GM21723 (cell line): ENCODE data around the gene MAN1A1.

ENCODE experiments used
- ATAC-seq: cut with Tn5 transposase; IDR thresholded peaks from one replicate; pipeline ENCODE4 v1.9.1; 2021; ENCODE audit warnings: mild to moderate bottlenecking, moderate library complexity; ENCODE audit not compliant: unreplicated experiment

The MAN1A1 gene

DNA sequence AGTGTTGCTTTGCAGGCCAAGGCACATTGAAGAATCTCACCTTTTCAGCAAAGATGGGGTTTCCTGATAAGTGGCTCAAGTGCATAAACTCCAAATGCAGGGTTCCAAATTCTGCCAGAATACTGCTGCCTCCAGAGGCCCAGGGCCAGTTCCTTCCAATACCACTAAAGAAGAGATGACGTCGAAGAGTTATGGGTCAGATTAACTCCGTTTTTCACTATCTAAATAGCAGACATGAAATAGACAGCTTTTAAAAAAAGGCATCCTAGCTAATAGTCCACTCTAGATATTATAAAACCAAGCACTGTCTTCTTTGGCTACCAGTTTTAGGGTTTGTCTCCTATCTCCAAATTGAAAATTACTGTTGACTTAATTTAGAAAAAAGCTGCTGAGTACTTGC is 144.8 kb downstream of the MAN1A1 start:
- ATAC-seq, result no peak

DNA sequence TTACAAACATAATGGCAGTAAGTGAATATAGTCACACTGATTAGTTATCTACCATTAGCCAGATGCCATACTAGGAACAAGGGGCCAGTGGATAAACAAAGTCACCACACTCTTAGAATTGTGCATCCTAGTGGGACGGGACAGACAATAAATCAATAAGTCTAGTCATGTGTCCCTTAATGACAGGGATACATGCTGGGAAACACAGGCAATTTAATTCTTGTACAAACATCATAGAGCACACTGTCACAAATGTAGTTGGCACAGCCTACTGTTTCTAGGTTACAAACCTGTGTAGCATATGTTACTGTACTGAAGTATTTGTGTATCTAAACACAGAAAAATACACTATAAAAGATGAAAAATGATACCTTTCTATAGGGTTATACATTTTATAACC is 148.1 kb downstream of the MAN1A1 start:
- ATAC-seq, result no peak

DNA sequence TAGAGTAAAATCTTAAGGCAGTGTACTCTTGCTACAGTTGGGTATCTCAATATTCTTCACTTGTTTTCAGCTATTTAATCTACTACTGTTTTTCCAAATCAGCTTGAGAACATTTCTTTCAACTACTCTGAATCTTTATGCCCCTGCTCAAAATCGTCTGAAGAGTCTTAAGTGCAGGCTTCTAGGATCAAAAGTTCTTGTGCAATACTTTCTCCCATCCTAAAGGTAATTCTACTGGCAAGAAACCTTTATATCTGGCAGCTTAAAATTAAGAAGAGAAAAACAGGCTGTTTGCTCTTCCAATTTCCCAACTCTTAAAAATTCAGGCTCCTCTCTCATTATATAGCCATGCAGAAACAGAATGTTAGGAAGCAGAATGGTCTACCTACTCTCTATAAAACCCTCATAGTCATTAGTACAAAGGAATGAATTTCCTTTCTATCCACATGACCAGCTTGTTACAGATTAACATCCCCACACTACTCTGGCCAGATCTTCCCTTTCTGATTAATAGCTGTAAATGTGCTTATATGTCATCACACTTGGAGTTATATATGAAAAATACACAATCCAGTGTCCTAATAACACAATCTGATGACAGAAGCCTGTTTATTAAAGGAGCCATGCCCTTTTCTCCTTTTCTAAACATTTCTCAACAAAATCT is 148.9 kb downstream of the MAN1A1 start:
- ATAC-seq, result no peak

DNA sequence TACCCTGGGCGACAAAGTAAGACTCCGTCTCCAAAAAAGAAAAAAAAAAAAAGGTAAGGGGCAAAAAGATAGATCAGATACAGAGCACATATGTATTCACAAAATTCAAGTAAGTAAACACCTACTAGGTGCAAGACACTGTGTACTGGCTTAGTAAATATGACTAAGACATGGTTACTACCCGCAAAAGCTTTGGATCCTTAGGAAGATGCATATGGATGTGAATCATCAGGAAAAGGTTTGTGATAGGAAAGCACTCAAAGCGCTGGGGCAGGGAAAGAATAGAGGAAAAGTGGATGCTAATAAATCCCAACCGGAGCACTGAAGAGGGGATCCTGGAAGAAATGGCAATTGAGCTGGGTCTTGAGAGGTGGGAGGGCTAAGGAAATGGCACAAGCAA is 152.3 kb downstream of the MAN1A1 start:
- no peak for ATAC-seq

DNA sequence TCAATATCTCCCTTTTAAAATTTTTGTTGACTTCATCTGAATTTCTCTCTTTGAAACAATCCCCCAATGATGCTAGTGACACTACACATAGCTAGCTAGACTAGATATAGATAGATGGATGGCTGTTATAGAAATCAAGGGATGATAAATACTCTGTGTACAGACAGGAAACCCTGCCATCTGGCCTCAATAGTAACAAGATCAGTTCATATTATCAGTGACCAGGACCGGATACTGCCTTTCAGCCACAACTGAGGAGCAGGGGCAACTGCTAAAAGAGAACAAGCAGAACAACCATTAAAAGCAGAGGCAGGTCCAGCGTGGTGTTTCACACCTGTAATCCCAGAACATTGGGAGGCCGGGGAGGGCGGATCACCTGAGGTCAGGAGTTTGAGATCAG is 152.8 kb downstream of the MAN1A1 start:
- ATAC-seq, result no peak

DNA sequence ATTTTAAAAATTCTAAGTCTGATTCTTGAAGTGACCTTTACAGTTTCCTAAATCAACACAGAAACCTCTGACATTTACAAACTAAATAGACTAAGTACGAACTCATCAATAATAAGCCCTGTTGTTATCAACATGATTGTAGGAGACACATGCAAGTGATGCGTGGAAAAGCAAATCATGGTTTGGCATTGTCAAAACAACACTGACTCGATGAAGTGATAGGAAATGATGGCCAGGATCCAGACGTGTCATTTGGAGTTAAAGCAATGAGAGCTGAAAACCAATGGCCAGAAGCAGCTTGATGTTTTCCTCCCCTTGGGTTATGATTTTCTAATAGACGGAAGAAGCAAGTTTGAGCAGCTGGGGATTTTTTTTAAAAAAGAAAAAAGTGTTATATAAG is 153.7 kb downstream of the MAN1A1 start:
- no peak for ATAC-seq

DNA sequence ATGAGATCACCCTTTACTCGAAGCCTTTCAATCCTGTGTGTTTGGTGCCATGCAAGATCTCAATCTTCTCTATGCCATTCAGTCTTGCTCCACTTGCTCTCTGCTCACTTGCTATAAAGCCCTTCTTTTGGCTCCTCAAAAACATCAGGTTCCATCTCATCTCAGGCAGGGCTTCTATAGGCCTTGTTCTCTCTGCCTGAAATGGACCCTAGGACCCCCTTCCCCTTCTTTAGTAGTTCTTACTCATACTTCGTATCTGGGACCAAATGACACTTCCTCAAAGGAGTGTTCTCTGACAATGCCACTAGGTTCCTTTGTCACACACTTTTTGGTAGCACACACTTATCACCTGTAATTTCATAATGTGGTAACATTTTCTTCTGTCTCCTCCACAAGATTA is 154.4 kb downstream of the MAN1A1 start:
- no peak for ATAC-seq

DNA sequence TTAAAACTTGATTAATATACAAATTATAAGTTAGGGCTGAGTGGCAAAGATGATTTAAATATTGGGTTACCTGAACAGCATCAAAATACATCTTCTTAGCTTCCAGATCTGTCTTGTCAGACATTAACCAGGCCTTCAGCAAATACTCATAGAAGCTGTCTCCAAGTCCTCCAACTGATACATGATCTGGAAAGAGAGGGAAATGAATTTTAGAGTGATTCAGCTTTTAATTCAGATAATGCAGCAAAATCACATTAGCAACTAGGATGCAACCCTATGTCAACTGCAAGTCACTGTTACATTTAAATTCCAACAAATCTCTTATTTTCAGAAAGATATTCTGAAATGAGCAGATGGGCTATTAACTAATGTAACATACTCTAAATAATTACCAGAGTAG is 155.9 kb downstream of the MAN1A1 start:
- no peak for ATAC-seq

DNA sequence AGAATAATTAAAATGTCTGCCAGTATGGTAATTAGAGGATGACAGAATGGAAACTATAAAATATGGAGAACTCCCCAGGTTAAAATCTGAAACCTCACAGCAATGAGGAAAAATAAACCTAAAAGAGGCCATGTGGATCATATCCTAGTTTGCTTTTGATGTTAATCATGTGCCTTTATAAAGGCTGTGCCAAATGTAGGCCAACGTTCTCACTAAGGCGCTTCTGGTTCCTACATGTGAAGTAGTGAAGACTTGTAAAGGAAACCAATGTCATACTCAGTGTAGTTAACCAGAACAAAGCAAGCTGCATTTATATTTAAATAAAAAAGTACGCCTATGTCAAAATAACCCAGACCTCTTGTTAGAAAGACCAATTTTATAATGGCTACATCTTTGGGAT is 157.4 kb downstream of the MAN1A1 start:
- no peak for ATAC-seq

DNA sequence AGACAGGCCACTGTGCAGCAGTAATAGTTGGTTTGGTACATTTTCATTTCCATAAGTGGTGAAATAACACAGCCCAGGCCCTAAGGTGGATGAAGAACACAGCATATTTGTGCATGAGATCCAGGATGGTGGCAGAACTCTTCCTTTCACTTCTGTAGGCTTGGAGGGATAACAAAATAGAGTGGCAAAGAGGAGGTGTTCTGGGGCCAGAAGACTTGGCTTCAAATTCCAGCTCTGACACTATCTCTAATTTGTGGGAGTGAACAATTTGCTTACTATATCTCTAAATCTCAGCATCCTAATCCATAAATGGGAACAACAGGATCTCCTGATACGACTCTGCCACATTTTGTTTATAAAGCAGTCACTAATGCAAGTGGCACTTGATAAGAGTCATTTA is 159.4 kb downstream of the MAN1A1 start:
- no peak for ATAC-seq

DNA sequence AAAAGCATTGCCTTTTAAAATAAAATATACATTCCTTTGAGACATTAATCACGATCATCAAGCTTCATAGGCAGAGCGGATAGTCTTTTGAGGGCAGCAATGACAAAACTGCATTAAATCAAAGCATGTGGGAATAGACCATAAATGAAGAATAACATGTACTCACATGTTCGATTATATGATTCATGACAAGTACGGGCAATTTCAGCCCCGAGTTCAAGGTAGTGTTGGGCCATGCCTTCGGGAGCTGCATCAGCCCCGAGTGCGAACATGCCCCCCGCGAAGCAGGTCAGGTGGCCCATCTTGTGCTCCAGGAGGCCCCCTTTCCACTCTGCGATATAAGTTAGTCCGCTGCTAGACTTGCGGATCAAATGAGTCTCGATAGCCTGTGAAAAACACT is 160.1 kb downstream of the MAN1A1 start:
- ATAC-seq, result no peak

DNA sequence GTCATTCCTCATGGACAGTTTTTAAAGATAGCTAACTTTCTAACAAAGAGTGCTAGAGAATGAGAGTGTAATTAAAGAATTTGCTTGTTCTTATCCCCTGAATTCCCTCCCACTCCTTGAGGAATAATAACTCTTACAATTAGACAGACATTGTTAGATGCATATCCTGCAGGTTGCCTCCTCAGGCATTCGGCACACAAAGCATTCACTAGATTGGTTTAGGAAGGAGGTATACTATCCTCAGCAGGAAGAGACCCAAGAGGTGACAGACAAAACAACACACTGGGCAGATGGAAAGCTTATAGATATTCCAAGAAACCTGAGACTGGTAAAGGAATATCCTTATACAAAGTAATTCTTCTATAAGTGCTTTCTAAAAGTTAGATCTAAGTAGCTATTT is 162.0 kb downstream of the MAN1A1 start:
- ATAC-seq, result no peak

DNA sequence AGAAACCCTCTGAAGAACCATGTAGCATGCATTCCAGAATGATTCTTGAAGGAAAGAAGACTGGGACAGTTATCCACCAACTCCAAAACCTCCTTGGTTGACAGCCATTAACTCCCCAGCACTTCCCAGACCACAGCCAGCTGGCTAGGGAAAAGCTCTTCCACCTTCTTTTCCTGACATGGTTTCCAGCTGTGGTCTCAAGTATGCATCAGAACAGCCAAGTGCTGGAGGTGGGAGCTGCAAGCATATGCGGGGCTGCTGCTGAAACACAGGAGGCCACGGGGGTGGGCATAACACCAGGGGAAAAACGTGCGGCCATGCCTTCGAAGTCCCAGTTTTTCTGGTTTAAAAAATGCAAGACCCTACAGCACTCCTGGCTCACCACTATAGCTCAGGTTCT is 163.1 kb downstream of the MAN1A1 start:
- no peak for ATAC-seq

DNA sequence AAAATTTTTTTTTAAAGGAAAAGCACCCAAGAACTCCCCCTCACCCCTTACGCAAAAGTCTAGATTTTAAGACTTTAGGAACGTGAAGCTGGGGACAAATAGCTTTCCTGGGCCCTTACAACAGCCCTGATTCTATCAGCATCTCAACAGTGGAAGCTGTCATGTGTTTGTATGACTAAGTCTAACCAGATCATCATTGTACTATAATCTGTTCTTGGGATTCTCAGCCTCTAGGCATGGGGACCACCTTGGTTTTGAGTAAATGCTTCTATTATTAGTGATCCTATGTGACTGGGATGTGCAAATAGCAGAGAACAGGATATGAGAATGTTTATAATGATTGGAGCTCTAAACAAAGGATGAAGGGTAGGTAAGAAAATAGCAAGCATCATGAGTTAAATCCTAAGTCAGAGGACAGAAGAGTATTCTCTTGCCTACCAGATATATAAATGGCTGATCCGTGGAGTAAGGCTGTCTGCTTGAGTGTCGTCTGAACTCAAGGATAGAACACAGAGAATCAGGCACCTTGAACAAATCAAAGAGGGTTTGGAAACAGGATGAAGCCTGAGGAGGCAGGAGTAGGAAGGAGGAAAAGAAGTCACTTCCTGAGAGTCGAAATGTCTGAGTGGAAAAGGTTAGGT is 165.4 kb downstream of the MAN1A1 start:
- no peak for ATAC-seq

DNA sequence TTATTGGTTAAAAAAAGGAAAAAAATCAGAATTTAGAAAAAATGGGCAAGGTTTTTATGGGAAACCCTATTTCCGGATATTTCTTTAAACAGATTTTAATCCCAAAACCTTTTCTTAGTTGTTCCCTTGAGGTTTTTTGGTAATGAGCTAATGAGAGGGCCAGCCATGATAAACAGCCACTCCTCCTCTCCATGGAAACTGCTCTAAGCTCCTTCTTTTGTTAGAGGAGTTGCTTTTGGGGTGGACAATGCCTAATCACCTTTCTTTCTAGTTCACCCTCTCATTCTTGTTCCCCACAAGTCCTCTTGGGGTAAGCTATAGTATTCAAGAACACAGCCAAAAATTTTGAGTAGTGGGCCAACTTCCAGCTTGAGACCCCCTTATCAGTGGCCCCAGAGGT is 166.1 kb downstream of the MAN1A1 start:
- ATAC-seq, result no peak

DNA sequence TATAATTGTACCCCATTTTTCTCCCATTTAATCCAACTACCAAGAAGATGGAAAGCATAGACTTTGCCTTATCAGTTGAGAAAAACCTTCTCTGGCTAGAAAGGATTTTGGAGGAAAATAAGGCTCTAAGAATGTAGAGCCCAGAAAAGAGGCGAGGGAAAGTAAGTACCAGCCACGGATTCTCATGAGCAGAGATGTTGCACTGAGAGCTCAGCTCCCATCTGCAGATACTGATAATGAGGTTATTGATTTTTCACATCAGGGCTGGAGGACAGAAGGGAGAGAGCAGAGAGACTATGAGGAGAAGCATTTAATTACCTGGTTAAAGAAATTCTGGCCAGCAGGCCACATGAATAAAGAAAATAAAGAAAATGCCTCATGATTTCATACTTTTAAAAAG is 166.7 kb downstream of the MAN1A1 start:
- no peak for ATAC-seq

DNA sequence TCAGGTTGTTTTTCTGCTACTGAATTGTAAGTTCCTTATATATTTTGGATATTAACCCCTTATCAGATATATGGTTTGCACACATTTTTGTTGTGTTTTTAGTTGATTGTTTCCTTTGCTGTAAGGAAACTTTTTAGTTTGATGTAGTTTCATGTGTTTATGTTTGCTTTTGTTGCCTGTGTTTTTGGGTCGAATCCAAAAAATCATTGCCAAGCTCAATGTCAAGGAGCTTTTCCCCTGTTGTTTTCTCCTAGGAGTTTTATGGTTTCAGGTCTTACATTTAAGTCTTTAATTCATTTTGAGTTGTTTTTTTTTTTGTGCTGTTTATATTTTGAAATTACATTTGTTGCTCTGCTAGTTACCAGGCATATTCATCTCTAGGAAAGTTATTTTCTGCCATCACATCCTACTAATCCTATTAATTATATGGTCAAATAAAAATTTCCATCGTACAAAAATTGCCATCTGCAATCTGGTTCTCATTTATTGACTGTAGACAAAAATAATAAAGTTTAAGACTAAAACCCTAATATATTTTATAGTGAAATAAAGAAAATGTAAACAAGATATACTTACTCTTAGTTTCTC is 167.3 kb downstream of the MAN1A1 start:
- no peak for ATAC-seq

DNA sequence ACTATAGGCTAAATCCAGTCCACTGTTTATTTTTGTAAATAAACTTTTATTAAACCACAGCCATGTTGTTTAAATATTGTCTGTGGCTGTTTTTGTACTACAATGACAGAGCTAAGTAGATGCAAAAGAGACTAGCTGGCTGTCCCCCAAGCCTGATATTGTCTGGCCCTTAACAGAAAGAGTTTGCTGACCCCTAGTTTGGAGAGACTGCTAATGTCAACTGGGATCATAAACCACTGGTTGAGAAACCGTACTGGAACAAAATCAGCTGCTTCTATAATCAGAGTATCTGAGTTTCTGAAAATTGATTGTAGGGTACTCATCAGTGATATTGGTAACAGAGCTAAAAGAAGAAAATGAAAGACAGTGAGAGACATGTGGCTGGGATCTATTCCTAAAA is 168.5 kb downstream of the MAN1A1 start:
- ATAC-seq, result no peak

DNA sequence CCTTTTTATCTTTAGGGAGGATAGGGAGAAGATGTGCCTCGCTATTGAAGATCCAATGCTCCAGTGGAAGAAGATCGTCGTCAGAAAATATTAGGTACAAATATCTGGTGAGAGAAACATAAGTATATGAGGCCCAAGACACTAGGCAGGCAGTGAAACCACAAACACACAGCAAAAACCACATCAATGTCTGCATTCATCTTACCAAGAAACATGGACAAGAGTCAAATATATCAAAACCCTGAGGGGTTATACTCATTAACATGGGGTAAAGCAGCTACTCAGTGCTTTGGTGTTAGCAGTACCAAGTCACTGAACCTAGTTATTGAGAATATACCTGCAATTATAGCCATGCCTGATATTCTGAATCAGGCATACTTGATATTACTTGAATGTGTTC is 169.7 kb downstream of the MAN1A1 start:
- ATAC-seq, result no peak

DNA sequence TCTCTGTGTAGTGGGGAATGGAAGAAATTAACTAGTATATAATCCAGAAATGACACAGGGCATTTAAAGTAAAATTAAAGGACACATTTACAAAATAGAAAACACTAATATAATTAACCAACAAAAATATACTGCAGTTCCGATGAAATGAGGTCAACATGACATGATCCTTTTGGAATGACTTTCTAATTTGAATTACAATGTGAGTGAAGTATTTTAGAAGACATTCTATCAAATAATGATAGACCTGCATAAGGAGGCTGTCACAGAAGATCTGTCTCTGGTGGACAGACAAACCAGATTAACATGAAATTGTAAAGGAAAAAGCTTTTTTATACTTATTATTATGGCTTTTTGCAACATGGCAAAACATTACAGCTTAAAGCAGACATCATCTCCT is 170.5 kb downstream of the MAN1A1 start:
- ATAC-seq, result no peak

DNA sequence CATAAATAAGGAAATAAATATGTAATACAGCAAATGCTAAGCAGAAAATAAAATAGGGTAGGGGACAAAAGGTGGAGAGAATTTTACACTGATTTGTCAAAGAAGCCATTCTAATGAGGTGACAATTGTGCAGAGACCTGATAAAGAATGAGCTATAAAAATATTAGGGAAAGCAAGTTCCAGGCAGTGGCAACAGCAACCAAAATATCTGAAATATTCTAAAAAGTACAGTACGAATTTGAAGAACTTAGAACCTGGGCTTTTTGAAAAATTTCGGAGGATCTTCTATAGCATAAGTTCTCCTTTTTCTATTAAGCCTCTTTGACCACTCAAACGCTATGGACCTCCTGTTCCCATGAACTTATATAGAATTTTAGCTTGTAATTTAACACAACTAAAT is 173.1 kb downstream of the MAN1A1 start:
- ATAC-seq, result no peak

DNA sequence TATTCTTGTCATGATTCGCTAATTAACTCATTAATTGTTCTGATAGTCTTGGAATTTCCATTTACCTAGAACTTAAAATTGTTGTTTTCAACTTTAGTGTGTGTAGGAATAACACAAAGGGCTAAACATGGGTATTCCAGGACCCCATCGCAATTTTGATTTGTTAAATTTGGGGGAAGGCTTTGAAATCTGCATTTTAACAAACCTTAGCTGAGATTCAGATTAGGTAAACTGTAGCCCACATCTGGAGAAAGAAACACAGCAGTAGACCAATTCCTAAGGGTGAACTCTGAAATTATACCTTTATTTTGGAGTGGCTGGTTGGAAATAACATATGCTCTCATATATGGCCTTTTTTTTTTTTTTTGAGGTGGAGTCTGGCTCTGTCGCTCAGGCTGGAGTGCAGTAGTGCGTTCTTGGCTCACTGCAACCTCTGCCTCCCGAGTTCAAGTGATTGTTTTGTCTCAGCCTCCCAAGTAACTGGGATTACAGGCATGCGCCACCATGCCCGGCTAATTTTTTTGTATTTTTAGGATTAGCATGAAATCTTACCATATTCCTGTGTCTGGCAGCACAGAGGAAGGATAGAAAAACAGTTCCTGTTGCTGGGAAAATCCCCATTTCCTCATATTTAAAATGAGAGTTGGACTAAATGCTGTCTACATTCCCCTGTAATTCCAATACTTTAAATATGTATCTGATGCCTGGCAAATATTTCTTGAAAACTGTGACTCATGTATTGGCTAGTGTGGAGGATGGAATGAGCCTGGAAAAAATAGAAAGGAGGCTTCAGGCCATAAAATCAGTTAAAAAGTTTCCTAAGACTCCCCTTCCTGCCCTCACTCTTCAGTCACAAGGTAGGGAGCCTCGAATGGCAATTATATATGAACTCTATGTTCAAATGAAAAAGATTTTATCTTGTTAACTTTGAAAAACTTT is 174.4 kb downstream of the MAN1A1 start:
- ATAC-seq, result no peak
